C4-2B (cell line): ENCODE data around the gene RIN3.

Source experiments
- H3K27ac ChIP-seq: fragments of 450-650 bp; 2 replicates; pipeline ENCODE4 v1.5.1; 2017
- ZFX ChIP-seq: fragments of 450-650 bp; IDR thresholded peaks from 2 replicates; pipeline ENCODE4 v1.6.1; 2017
- TF ChIP-seq, protein P1 (sequence below): fragments of 450-650 bp; conservative IDR thresholded peaks from 2 replicates; pipeline ENCODE4 v1.5.1; 2017; ENCODE audit warnings: mild to moderate bottlenecking

The RIN3 gene

DNA sequence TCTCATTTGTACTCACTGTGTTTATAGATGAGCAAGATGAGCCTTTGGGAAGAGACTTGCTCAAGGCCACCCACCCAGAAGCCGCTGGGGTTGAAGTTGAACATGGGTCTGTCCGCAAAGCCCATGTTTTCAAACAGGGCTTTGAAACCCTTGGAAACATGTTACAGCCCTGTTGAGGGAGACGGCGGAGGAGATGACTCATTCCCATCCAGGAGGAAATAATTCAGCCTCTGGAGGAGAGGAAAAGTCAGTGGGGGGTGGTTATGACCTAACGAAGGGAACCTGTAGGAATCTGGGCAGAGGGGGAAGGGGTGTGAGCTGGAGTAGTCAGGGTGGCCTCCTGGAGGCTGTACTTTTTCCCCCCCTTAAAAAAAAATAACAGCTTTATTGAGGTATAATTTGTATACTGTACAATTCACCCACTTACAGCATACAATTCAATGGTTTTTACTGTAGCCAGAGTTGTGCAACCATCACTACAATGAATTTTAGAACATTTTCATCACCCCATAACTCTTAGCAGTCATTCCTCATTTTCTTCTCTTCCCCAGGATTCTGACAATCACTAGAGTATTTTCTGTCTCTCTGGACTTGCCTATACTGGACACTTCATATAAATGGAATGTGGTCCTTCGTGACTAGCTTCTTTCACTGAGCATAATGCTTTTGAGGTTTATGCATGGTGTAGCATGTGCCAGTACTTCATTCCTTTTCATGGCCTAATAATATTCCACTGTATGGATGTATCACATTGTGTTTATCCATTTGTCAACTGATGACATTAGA, 1.9 kb upstream of the RIN3 start:
- TF ChIP-seq, protein P1, sequence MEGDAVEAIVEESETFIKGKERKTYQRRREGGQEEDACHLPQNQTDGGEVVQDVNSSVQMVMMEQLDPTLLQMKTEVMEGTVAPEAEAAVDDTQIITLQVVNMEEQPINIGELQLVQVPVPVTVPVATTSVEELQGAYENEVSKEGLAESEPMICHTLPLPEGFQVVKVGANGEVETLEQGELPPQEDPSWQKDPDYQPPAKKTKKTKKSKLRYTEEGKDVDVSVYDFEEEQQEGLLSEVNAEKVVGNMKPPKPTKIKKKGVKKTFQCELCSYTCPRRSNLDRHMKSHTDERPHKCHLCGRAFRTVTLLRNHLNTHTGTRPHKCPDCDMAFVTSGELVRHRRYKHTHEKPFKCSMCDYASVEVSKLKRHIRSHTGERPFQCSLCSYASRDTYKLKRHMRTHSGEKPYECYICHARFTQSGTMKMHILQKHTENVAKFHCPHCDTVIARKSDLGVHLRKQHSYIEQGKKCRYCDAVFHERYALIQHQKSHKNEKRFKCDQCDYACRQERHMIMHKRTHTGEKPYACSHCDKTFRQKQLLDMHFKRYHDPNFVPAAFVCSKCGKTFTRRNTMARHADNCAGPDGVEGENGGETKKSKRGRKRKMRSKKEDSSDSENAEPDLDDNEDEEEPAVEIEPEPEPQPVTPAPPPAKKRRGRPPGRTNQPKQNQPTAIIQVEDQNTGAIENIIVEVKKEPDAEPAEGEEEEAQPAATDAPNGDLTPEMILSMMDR: no peak
- no peak for TF ChIP-seq ZFX
- no peak overlapping the region for H3K27ac ChIP-seq

DNA sequence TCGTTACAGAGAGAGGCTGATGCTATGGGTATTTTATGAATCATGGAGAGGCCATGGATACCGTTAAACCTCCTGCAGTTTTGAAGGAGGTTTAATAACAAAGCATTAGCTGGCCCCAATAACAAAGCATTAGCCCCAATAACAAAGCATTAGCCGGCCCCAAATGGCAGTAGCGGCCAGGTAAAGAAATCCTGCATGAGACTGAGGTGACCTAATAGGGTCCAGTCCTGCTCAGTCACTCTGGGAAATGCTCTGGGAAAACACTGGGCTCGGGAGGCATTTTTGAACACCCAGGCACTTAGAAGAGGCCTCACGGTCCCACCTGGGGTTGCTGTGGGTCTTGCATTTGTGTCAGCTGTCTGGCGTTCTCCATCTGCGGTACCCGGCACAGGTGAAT, 776 bp upstream of the RIN3 start:
- TF ChIP-seq, protein P1: no peak
- TF ChIP-seq ZFX: no peak
- H3K27ac ChIP-seq: no peak overlapping the region

DNA sequence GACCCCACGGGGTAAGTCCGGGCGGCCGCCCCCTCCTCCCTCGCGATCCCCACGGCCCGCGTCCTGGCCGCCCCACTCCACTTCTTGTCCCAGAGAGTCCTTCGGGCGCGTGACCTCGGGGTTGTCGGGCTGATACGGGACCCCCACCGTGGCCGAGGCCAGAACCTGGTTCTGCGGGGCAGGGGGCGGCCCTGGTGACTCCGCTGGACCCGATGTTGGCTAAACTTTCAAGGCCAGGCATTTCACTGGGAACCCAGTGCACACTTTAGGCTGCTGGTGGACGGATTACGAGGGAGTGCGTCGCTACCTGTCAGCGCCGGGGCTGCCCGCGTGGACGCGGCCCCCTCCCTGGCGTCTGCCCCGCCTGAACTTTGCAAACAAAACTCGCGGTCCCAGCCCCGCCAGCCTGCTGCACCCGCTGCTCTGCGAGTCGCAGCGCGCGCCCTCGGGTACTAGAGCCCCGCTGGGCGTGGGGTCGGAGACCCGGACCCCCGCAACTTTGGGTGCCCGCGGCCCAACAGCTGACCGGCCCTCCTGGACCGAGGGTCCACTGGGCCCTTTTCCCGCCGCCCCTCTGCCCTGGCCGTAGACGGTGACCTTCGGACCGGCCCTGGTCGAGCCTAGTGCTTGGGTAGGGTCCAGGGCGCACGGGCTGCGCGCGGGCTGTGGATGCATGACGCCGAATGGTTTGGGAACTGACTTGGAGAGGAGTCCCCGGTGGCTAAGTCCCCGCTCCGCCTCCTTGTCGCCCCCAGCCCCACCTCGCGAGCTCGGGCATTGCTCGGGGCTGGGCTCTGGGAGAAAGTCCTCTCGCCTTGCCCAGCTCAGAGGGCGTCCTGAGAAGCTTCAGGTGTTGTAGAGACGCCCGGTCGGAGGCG, 624 bp downstream of the RIN3 start:
- TF ChIP-seq ZFX: no peak
- TF ChIP-seq, protein P1: no peak
- no peak overlapping the region for H3K27ac ChIP-seq

DNA sequence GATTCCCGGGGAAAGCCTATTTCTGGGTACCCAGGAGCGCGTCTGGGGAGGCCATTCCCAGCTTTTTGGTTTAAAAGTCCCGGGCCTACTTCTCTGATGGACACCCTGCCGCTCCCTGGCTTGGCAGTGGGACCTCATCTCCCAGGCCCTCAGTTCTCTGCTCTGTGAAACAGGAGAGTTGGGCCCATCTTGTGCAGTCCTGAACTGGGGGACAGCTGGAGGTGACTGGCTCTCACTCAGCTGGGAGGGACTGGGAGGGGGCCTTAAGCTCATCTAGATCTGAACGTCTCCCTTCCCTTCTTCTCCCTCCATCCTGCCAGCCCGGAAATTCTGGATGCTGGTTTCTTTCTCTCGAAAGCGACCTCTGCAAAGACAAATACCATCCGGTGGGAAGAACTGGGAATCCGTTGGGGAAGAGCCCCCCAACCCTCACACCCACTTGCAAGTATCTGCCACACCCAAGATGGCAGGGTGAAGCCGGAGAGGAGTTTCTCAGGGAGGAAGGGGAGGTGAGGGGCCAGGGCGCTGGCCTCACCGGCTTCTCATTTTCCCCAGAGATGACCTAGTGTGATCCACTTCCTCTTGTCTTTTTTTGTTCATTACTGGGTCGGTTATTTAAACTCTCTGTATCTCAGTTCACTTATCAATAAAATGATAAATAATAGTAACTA, 1.4 kb downstream of the RIN3 start:
- H3K27ac ChIP-seq: no peak overlapping the region
- TF ChIP-seq, protein P1: no peak

DNA sequence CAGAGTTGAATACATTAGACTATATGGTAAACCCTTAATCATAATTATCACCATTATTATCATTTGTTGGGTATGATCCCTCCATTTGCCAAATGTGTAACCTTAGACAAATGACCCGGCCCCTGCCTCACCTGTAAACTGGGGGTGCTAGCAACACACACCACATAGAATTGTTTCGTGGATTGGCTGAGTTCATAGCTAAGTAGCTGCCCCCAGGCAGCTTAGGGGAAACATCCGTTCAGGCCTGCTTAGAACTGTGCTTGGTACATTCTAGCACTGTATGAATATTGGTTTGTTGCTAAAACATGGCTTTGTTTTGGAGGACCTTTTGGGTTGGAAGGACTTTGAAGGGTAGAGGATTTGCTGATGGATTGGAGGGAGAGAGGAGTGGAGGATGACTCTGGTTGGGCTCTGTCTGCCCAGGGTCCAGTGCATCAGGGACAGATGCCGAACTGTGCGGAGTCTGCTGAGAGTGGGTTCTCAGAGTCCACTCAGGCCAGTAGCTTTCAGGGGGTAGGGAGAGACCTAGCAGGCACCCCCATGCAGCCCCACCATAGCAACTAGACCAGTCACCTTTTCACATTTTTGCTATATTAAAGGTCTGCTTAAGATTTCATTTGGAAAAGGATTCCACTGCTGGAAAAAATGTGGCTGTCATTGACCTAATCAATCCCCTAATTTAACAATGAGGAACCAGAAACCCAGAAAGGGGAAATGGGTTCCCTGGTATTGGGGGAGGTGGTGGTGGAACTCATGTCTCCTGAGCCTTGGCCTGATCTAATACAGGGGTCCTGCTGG, 2.2 kb downstream of the RIN3 start:
- no peak for TF ChIP-seq ZFX
- TF ChIP-seq, protein P1: no peak
- H3K27ac ChIP-seq: no peak overlapping the region

DNA sequence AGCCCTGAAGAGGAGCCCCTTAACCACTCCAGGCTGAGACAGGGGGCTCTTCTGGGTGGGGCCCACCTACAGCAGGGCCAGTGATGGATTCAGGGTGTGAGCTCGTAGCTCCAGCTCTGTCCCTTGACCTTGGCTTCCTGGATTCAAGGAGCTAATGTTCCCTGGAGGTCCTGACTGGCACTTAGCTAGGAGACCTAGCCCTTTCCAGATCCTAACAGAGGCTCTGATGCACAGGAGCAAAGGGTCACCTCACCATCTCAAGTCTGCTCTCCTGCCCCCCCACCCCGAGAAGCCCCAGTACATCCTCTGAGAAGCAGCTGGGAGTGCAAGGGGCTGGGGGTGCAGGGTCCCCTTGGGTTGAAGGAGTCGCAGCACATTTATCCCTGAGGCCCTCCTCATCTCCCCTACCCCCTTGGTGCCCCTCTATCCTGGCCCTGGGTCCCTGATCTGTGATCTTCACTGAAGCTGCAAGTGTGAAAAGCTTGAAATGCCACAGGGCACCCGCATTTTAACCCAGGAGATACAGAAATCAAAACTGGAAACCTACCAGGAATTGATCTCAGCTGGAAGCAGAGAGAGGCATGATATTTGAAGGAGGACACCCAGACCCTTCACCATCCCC, 2.9 kb downstream of the RIN3 start:
- TF ChIP-seq ZFX: no peak
- TF ChIP-seq, protein P1: no peak

More for the DNA sequence above, 2.9 kb downstream of the RIN3 start:
- no peak overlapping the region for H3K27ac ChIP-seq
